NOMO-1 treated with dmso at 0.1 percent for 144 hours (cell line): ENCODE data around the gene CUEDC1.
"Not testable (repeated sequence)": the region's sequence is repeated elsewhere in the genome, so short reads cannot be mapped to it uniquely, and the experiment has no call there.

ENCODE experiments used
- DNase-seq: peaks from one replicate; lab custom pipeline; 2025; ENCODE audit not compliant: unreplicated experiment; lab: John Stamatoyannopoulos, UW

Gene CUEDC1

GRCh38 chr17:57846056-57846945, 108.9 kb downstream of the CUEDC1 start:
- DNase-seq, result not testable (repeated sequence)

GRCh38 chr17:57842280-57842679, 112.9 kb downstream of the CUEDC1 start:
- no peak for DNase-seq

- no peak for DNase-seq
Observed at GRCh38 chr17:57839571-57839923, 115.7 kb downstream of the CUEDC1 start.

GRCh38 chr17:57838857-57839570, 116.2 kb downstream of the CUEDC1 start:
- DNase-seq, result no peak

GRCh38 chr17:57838453-57838852, 116.8 kb downstream of the CUEDC1 start:
- DNase-seq, result no peak

GRCh38 chr17:57835333-57835900, 119.8 kb downstream of the CUEDC1 start:
- DNase-seq, result no peak

- no peak for DNase-seq
Observed at GRCh38 chr17:57834146-57834741, 121.0 kb downstream of the CUEDC1 start.

GRCh38 chr17:57833179-57833939, 121.9 kb downstream of the CUEDC1 start:
- peak; percentile 76 for DNase-seq

GRCh38 chr17:57832314-57833178, 122.7 kb downstream of the CUEDC1 start:
- DNase-seq, result peak; percentile 55

- no peak for DNase-seq
Observed at GRCh38 chr17:57830880-57831279, 124.3 kb downstream of the CUEDC1 start.

GRCh38 chr17:57823469-57824401, 131.5 kb downstream of the CUEDC1 start:
- peak; percentile 17 for DNase-seq

GRCh38 chr17:57819867-57820266, 135.3 kb downstream of the CUEDC1 start:
- no peak for DNase-seq

GRCh38 chr17:57819285-57819684, 135.9 kb downstream of the CUEDC1 start:
- no peak for DNase-seq

GRCh38 chr17:57818066-57818465, 137.1 kb downstream of the CUEDC1 start:
- no peak for DNase-seq

GRCh38 chr17:57817299-57817698, 137.9 kb downstream of the CUEDC1 start:
- no peak for DNase-seq

- DNase-seq, result no peak
Observed at GRCh38 chr17:57814421-57814820, 140.8 kb downstream of the CUEDC1 start.

- DNase-seq, result no peak
Observed at GRCh38 chr17:57811638-57812280, 143.5 kb downstream of the CUEDC1 start.
